Omental fat pad (tissue), 4 donors: ENCODE data around the gene MTMR4. TPM values are rescaled to one million over a fixed set of nuclear protein-coding genes. Genes with fewer than 3 reads are reported as not detected.

Experiments used
- ATAC-seq: fragments of 150-250 bp; one replicate; pipeline ENCODE4 v1.9.1; 2016; ENCODE audit warnings: mild to moderate bottlenecking, moderate library complexity; ENCODE audit not compliant: low FRiP score
- DNase-seq: peaks from one replicate; pipeline ENCODE4 v3.0.0-alpha.2; 2019; ENCODE audit warnings: low spot score
- total RNA-seq, 4 donors: library from RNA; depleted of rRNA; stranded (reverse); fragments of >200 nt; gene quantifications; one replicate each; pipeline ENCODE4 v1.1.0, GENCODE V29; 2016
- TF ChIP-seq, protein P1 (sequence below), 3 donors: fragments of 450-650 bp; IDR thresholded peaks; one replicate each; pipeline ENCODE4 v1.5.1; 2016 to 2017; ENCODE audit warnings: antibody characterized with exemption in 3 of 3, mild to moderate bottlenecking in 3 of 3, moderate library complexity in 2 of 3

MTMR4 gene
- total RNA-seq, 4 donors from 2014 or later = 24.3 to 40.1 (median 32.3) TPM

DNA sequence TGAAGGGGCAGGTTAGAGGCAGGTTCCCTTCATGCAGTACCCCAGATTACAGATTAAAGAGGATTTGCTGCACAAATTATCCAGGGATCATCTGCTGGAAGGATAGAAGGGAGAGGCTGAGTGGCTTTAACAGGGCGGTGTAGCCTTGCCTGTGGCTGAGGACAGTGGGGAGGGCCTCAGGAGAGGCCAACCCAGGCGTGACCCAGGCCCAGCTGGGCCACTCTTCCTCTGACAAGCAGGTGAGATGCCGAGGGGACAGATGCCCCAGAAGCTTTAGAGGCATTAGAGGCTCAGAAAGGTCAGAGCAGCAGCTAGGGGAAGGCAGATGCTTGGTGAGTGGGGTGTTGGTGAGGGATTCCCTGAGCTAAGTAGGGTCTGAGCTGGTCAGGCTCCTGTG, 18.1 kb upstream of the MTMR4 start:
- TF ChIP-seq, protein P1, sequence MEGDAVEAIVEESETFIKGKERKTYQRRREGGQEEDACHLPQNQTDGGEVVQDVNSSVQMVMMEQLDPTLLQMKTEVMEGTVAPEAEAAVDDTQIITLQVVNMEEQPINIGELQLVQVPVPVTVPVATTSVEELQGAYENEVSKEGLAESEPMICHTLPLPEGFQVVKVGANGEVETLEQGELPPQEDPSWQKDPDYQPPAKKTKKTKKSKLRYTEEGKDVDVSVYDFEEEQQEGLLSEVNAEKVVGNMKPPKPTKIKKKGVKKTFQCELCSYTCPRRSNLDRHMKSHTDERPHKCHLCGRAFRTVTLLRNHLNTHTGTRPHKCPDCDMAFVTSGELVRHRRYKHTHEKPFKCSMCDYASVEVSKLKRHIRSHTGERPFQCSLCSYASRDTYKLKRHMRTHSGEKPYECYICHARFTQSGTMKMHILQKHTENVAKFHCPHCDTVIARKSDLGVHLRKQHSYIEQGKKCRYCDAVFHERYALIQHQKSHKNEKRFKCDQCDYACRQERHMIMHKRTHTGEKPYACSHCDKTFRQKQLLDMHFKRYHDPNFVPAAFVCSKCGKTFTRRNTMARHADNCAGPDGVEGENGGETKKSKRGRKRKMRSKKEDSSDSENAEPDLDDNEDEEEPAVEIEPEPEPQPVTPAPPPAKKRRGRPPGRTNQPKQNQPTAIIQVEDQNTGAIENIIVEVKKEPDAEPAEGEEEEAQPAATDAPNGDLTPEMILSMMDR (IDR thresholded peaks at IDR 0.05) = no peak

DNA sequence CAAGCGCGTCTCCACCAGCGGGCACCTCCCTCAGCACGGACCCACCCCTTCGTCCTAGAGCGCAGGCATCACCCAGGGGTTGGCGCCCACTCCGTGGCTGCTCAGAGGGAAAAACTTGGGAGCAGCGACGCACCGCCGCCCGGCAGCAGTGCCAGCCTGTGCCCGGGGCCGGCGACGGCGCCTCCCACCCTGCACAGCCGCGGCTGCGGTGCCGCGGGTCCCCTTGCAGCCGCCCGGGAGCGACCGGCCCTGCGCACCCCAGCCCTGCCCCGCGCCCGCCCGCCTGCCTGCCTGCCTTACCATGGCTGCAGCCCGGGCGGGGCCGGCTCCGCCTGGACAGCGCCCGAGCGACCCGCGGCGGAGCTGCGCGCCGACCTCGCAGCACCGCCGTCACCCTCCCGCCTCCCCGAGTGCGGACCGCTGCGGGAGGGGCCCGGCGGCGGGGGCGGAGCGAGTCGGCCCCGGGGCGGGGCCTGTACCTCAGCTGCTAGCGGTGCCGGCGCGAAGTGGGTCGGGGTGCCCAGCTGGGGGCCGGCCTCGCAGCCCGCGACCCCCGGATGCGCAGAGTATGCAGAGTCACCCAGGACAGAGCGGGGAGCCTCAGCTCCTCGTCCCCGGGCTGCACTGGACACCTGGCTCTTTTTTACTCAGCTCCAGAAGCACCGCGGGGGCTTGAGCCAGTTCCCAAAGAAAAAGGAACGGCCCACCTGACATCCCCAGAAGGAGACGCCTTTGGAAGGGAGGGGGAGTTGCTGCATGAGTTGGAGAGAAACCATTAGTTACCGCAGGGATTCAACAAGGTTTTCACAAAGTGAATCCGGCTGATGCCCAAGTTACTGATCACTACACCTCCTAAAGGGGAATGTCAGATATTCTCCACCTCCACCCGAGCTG, 17.5 kb upstream of the MTMR4 start:
- DNase-seq (no peak), ATAC-seq (peak; percentile 88)
- TF ChIP-seq, protein P1 (IDR thresholded peaks at IDR 0.05) = no peak

More for the DNA sequence above, 18.1 kb upstream of the MTMR4 start:
- ATAC-seq (no peak), DNase-seq (no peak)

DNA sequence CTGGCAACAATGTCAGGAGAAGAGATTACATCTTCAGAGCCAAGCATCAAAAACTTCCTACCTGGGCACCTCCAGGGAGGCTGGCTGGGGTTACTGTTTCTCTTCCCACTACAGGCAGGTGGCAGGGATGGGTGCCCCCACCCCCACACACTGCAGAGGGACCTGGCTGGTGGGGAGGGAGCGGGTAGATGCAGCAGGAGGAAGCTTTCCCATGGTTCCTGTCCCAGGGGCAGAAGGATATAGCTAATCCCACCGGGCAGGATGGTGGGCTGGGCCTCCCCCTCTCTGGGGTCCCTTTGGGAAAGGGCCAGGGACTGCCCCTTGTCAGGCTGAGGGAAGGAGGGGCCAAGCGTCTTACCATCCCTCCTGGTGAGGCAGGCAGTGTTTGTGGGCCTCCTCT, 16.7 kb upstream of the MTMR4 start:
- TF ChIP-seq, protein P1 (IDR thresholded peaks at IDR 0.05) = no peak
- no peak for ATAC-seq
- no peak for DNase-seq

DNA sequence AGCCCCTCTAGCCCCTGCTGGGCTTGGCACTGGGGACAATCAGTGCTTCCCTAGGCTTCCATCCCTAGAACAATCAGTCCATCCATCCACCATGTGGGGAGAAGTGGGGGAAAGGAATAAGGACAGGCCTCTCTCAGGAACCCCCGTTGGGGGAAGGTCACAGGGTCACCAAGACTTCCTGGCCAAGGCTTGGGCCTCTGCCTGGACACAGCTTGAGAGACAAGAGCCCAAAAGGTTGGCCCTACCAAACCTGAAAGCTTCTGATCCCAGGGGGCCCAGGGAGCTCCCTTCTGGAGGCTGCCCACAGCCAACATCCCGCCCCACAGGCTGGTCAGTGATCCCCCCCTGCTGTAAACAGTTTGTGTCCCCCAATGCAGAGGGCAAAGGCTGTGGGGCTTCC, 16.2 kb upstream of the MTMR4 start:
- ATAC-seq = no peak
- no peak for DNase-seq
- TF ChIP-seq, protein P1 (IDR thresholded peaks at IDR 0.05) = no peak

DNA sequence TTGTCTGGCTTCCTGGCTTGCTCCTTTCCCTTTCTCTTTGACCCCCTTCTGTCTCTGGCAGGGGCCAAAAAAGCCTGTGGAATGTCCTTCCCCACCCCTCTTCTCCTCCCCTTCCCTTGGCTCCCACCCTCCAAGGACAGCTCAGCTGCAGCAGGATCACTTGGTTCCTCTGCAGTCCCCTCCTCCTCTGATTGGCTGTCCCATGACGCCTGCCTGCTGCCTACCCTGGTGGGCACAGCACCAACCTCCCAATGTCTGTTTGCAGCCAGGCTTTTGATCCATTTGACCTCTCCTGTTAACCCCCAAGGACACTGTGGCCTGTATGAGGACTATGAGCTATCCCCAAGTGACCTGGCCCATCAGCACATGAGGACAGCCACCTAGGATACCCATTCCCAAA, 14.8 kb upstream of the MTMR4 start:
- TF ChIP-seq, protein P1 (IDR thresholded peaks at IDR 0.05) = no peak
- ATAC-seq = no peak
- DNase-seq = no peak

DNA sequence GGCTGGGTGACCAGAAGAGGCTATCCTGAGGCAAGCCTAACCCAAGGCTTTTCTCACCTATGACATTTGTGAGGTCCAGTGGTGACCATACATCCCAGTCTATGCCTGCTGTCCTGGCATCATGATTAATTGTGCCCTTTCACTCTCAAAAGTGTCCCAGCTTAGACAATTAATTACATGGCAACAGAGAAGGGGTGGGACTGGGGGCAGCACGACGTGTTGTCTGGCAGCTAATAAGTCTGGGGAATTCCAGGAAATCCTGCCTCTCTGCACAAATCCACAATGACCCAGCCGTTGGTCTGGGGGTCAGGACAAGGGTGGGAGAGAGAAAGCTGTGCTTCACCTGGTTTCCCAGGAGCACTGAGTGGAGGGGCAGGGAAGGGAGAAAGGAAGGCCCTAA, 14.0 kb upstream of the MTMR4 start:
- TF ChIP-seq, protein P1 (IDR thresholded peaks at IDR 0.05) = no peak
- ATAC-seq (no peak), DNase-seq (no peak)

DNA sequence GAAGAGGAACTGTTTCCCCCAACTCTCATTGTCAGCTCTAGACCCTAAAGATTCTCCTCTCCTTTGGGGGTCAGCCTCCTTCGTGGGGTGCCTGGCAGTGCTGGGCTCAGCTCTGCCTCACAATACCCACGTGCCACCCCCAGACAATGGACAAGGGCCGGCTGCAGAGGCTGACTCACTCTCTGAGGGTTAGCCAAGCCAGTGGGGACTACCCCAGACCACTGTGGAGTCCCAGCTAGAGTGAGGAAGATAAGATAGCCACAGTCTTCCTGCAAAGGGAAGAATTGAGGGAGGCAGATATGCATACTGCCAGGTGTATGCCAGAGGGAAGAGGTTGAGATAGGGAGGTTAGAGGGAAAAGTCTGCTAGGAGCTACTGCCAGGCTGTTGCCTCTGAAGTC, 13.5 kb upstream of the MTMR4 start:
- DNase-seq = no peak
- ATAC-seq = no peak
- TF ChIP-seq, protein P1 (IDR thresholded peaks at IDR 0.05) = no peak
